Measurements from ENCODE around the gene PRDX5.

GRCh38 chr11:64356498-64357411 is 38.8 kb downstream of the PRDX5 start:
- TF ChIP-seq ARNTL (CRISPR knock-in tag; IDR thresholded peaks at IDR 0.05; ENCODE audit: borderline replicate concordance, low read depth) = no peak
- TF ChIP-seq GLIS3 (CRISPR knock-in tag; IDR thresholded peaks at IDR 0.05) = no peak
- no peak for TF ChIP-seq TOX (CRISPR knock-in tag; IDR thresholded peaks at IDR 0.05; ENCODE audit: borderline replicate concordance)
- no peak for TF ChIP-seq ZFP3 (CRISPR knock-in tag; IDR thresholded peaks at IDR 0.05)
- no peak for TF ChIP-seq SNAI2 (CRISPR knock-in tag; IDR thresholded peaks at IDR 0.05)
- TF ChIP-seq PPARA (CRISPR knock-in tag; IDR thresholded peaks at IDR 0.05; ENCODE audit: borderline replicate concordance) = no peak
- TF ChIP-seq CREB5 (CRISPR knock-in tag; IDR thresholded peaks at IDR 0.05; ENCODE audit: low read depth) = no peak
- no peak for TF ChIP-seq OSR1 (CRISPR knock-in tag; IDR thresholded peaks at IDR 0.05)
- TF ChIP-seq ZFP30 (CRISPR knock-in tag; IDR thresholded peaks at IDR 0.05) = no peak

Data from SK-N-SH treated with all-trans-retinoic acid at 6 μM for 48 hours (cell line).